Tibial nerve (tissue), 4 donors: ENCODE results near the gene L1CAM.

Experiments
- CTCF ChIP-seq, 5 experiments: fragments of 200-600 bp in 3 of 5; fragments of 450-650 bp in 2 of 5; sonication (generic) in 3 of 5; IDR thresholded peaks; one replicate each; pipeline ENCODE4 v1.5.1; 2016 to 2019; ENCODE audit warnings: antibody characterized with exemption in 5 of 5, mild to moderate bottlenecking in 3 of 5, moderate library complexity in 2 of 5
- EP300 ChIP-seq, 2 donors: sonication (generic); formaldehyde crosslinking; IDR thresholded peaks; one replicate each; pipeline ENCODE4 v1.6.1; 2017; ENCODE audit warnings: antibody characterized with exemption in 2 of 2, mild to moderate bottlenecking in 1 of 2

DNA sequence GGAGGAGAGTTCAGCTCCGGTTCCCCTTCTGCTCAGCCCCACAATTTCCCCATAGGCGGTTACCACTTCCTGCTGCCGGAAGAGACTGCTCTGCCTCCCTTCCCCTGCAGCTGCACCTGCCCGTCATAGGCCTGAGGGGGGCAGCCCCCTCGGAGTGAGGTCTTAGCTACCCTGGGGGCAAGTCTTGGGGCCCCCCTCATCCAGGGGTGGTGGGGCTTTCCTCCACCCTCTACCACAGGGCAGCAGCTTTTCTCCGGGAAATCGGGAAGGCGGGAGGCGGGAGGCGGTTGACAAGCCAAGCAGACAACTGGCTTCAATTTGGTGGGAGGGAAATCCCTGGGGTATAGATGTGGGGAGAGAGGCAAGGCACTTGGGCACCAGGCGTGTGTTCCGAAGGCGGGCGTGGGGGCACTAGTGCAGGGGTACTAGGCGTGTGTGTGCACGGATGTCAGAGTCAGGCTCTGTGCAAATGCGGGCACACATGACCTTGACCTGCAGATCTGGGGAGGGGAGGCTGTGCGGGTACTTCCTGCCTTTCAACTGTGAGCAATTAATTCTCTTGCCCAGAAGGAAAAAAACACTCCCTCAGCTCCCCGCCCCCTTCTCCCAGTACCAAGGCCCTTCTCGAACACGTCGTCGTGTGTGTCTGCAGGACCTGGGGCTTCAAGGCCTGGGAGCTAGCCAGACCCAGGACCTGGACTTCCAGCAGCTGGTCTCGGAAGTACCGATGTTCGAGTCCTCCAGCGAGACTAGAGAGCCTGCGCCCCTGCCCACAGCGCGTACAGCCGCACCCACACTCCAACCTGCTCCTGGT lies 41.1 kb upstream of the L1CAM start:
- no peak for TF ChIP-seq CTCF (IDR thresholded peaks at IDR 0.05)
- no peak for TF ChIP-seq EP300 (IDR thresholded peaks at IDR 0.05)
